SK-N-MC (cell line): ENCODE data around the gene ZNF423.
"Not testable (repeated sequence)": the region's sequence is repeated elsewhere in the genome, so short reads cannot be mapped to it uniquely, and the experiment has no call there.

Experiments used
- DNase-seq: peaks from one replicate; pipeline ENCODE4 v3.0.0-alpha.2; 2011; ENCODE audit warnings: low read depth, low spot score
- H3K27ac ChIP-seq: fragments of 200-600 bp; sonication (generic); 2 replicates; pipeline ENCODE4 v1.5.1; 2016; ENCODE audit warnings: mixed run types
- H3K36me3 ChIP-seq: fragments of 200-600 bp; sonication (generic); 2 replicates; pipeline ENCODE4 v1.6.1; 2017; ENCODE audit warnings: antibody characterized with exemption, low read length, mixed read lengths; ENCODE audit not compliant: insufficient read depth
- H3K4me3 ChIP-seq: fragments of 200-600 bp; sonication (generic); 2 replicates; pipeline ENCODE4 v1.5.1; 2016
- H3K9ac ChIP-seq: fragments of 200-600 bp; sonication (generic); 2 replicates; pipeline ENCODE4 v1.8.0; 2017; ENCODE audit warnings: mixed run types, mixed read lengths; ENCODE audit not compliant: insufficient read length
- H3K9me3 ChIP-seq: fragments of 200-600 bp; sonication (generic); 2 replicates; pipeline ENCODE4 v1.6.1; 2017; ENCODE audit warnings: low read depth, mild to moderate bottlenecking, antibody characterized with exemption, low read length, moderate library complexity, mixed read lengths
- EZH2 ChIP-seq: fragments of 200-600 bp; sonication (generic); IDR thresholded peaks from one replicate; pipeline ENCODE4 v1.6.1; 2017; ENCODE audit warnings: antibody characterized with exemption
- FOXP2 ChIP-seq: optimal IDR thresholded peaks from 2 replicates; pipeline ENCODE3; 2011; ENCODE audit warnings: mild to moderate bottlenecking, moderate library complexity; ENCODE audit not compliant: insufficient read depth; ENCODE audit errors: extremely low read length, control extremely low read depth
- POLR2AphosphoS5 ChIP-seq: IDR thresholded peaks from 2 replicates; pipeline ENCODE4 v1.6.1; 2012; ENCODE audit warnings: mild to moderate bottlenecking, low read depth, low read length, borderline replicate concordance

Gene ZNF423

GRCh38 chr16:49679095-49679494, 176.8 kb downstream of the ZNF423 start:
- no peak overlapping the region for H3K9ac ChIP-seq
- H3K4me3 ChIP-seq: no peak overlapping the region
- no peaks in the 10 kb centered on the region for H3K36me3 ChIP-seq
- TF ChIP-seq FOXP2 (no peak), POLR2AphosphoS5 (no peak), EZH2 (no peak)
- H3K9me3 ChIP-seq: no peaks in the 10 kb centered on the region
- DNase-seq: no peak
- no peak overlapping the region for H3K27ac ChIP-seq

- H3K9ac ChIP-seq, H3K36me3 ChIP-seq, H3K4me3 ChIP-seq, DNase-seq, H3K9me3 ChIP-seq, H3K27ac ChIP-seq: not testable (repeated sequence)
These were observed 178.3 kb downstream of the ZNF423 start for GRCh38 chr16:49677661-49678060.

- Histone ChIP-seq H3K9me3 (no peaks in the 10 kb centered on the region), H3K36me3 (no peaks in the 10 kb centered on the region), H3K9ac (no peak overlapping the region), H3K27ac (no peak overlapping the region), H3K4me3 (no peak overlapping the region)
- TF ChIP-seq FOXP2: no peak
- no peak for TF ChIP-seq EZH2
- TF ChIP-seq POLR2AphosphoS5: no peak
- no peak for DNase-seq
These were observed 180.5 kb downstream of the ZNF423 start for GRCh38 chr16:49675413-49675812.

GRCh38 chr16:49674990-49675389, 180.9 kb downstream of the ZNF423 start:
- Histone ChIP-seq H3K36me3 (no peaks in the 10 kb centered on the region), H3K4me3 (no peak overlapping the region), H3K27ac (no peak overlapping the region), H3K9me3 (no peaks in the 10 kb centered on the region), H3K9ac (no peak overlapping the region)
- TF ChIP-seq POLR2AphosphoS5: no peak
- no peak for TF ChIP-seq FOXP2
- TF ChIP-seq EZH2: no peak
- no peak for DNase-seq

- DNase-seq: no peak
- TF ChIP-seq EZH2: no peak
- no peak for TF ChIP-seq FOXP2
- no peak for TF ChIP-seq POLR2AphosphoS5
- H3K27ac ChIP-seq: no peak overlapping the region
- H3K4me3 ChIP-seq: no peak overlapping the region
- H3K9me3 ChIP-seq: no peaks in the 10 kb centered on the region
- no peak overlapping the region for H3K9ac ChIP-seq
- no peaks in the 10 kb centered on the region for H3K36me3 ChIP-seq
These were observed 181.5 kb downstream of the ZNF423 start for GRCh38 chr16:49674351-49674851.

- H3K9ac ChIP-seq: no peak overlapping the region
- TF ChIP-seq EZH2 (no peak), POLR2AphosphoS5 (no peak), FOXP2 (no peak)
- no peaks in the 10 kb centered on the region for H3K9me3 ChIP-seq
- no peak overlapping the region for H3K27ac ChIP-seq
- no peaks in the 10 kb centered on the region for H3K36me3 ChIP-seq
- DNase-seq: no peak
- H3K4me3 ChIP-seq: no peak overlapping the region
These were observed 182.5 kb downstream of the ZNF423 start for GRCh38 chr16:49673442-49673841.

- TF ChIP-seq EZH2 (no peak), FOXP2 (no peak), POLR2AphosphoS5 (no peak)
These were observed 183.2 kb downstream of the ZNF423 start for GRCh38 chr16:49672753-49673152.

GRCh38 chr16:49671333-49671732, 184.6 kb downstream of the ZNF423 start:
- Histone ChIP-seq H3K4me3 (no peak overlapping the region), H3K9me3 (no peaks in the 10 kb centered on the region), H3K36me3 (no peaks in the 10 kb centered on the region), H3K9ac (no peak overlapping the region), H3K27ac (no peak overlapping the region)
- TF ChIP-seq EZH2 (no peak), POLR2AphosphoS5 (no peak), FOXP2 (no peak)
- no peak for DNase-seq

More at GRCh38 chr16:49672753-49673152, 183.2 kb downstream of the ZNF423 start:
- H3K27ac ChIP-seq: no peak overlapping the region
- no peak overlapping the region for H3K9ac ChIP-seq
- H3K4me3 ChIP-seq: no peak overlapping the region
- no peak for DNase-seq
- H3K36me3 ChIP-seq: no peaks in the 10 kb centered on the region
- no peaks in the 10 kb centered on the region for H3K9me3 ChIP-seq

- Histone ChIP-seq H3K9ac (no peak overlapping the region), H3K4me3 (no peak overlapping the region), H3K36me3 (no peaks in the 10 kb centered on the region), H3K9me3 (no peaks in the 10 kb centered on the region), H3K27ac (no peak overlapping the region)
- no peak for TF ChIP-seq EZH2
- no peak for DNase-seq
These were observed 185.3 kb downstream of the ZNF423 start for GRCh38 chr16:49670627-49671026.
